H1 (cell line): ENCODE data around the gene NFIX. TPM values are rescaled to one million over a fixed set of nuclear protein-coding genes. Genes with fewer than 3 reads are reported as not detected.

Experiments used
- CTCF ChIA-PET: fragments of 300-600 bp; sonication (Branson Sonifier 250); formaldehyde crosslinking; loops from one replicate; lab custom pipeline; 2021; ENCODE audit not compliant: partially characterized antibody; lab: Charles Lee
- POLR2A ChIA-PET: fragments of 300-600 bp; sonication (Branson Sonifier 250); formaldehyde crosslinking; loops from one replicate; lab custom pipeline; 2021; ENCODE audit warnings: inconsistent platforms; ENCODE audit not compliant: partially characterized antibody; lab: Charles Lee
- DNase-seq, 2 experiments: peaks; one replicate each; pipeline versions ENCODE4 v3.0.0 to v3.0.0-alpha.2; 2010 to 2022; ENCODE audit warnings: low spot score in 2 of 2, low read depth in 1 of 2, mixed read lengths in 1 of 2
- FAIRE-seq: peaks from 2 replicates; lab custom pipeline; 2011; peaks lifted over from hg19 to GRCh38; lab: Jason Lieb, UNC
- H2AFZ ChIP-seq: 2 replicates; pipeline ENCODE4 v1.8.1; 2012; ENCODE audit warnings: low read length, inconsistent platforms
- H2AK5ac ChIP-seq: 2 replicates; pipeline ENCODE4 v1.6.1; 2013; ENCODE audit warnings: low read depth, low read length
- H2BK120ac ChIP-seq: replicated peaks from 2 replicates; pipeline ENCODE3; 2013; ENCODE audit warnings: low read depth, low read length, inconsistent platforms
- H2BK12ac ChIP-seq: 2 replicates; pipeline ENCODE4 v1.6.1; 2013; ENCODE audit warnings: low read depth, low read length
- H2BK15ac ChIP-seq: 2 replicates; pipeline ENCODE4 v1.6.1; 2013; ENCODE audit warnings: low read length
- H2BK20ac ChIP-seq: 2 replicates; pipeline ENCODE4 v1.6.1; 2013; ENCODE audit warnings: low read length
- H2BK5ac ChIP-seq: 2 replicates; pipeline ENCODE4 v1.6.1; 2013; ENCODE audit warnings: low read depth, low read length
- H3K14ac ChIP-seq: 2 replicates; pipeline ENCODE4 v1.6.1; 2013; ENCODE audit warnings: inconsistent platforms; ENCODE audit not compliant: insufficient read length
- H3K18ac ChIP-seq: 2 replicates; pipeline ENCODE4 v1.6.1; 2013; ENCODE audit warnings: low read length; ENCODE audit errors: extremely low read depth
- H3K23ac ChIP-seq: 2 replicates; pipeline ENCODE4 v1.6.1; 2013; ENCODE audit warnings: inconsistent platforms; ENCODE audit not compliant: insufficient read length
- H3K23me2 ChIP-seq: 2 replicates; pipeline ENCODE4 v1.6.1; 2013; ENCODE audit warnings: low read depth, low read length
- H3K27ac ChIP-seq: 2 replicates; pipeline ENCODE4 v1.6.1; 2011; ENCODE audit warnings: low read depth, low read length, inconsistent platforms
- H3K27me3 ChIP-seq, 4 experiments: replicated peaks in 1 of 4; 1 replicate in 1 of 4; 2 replicates in 3 of 4; pipeline versions ENCODE4 v1.6.1 to v1.8.1; 2011 to 2013; ENCODE audit warnings: low read length in 3 of 4, mild to moderate bottlenecking in 3 of 4, inconsistent platforms in 2 of 4, mixed read lengths in 2 of 4, moderate library complexity in 1 of 4; ENCODE audit not compliant: control insufficient read depth in 3 of 4, insufficient read depth in 3 of 4; ENCODE audit errors: extremely low read depth in 1 of 4
- H3K36me3 ChIP-seq, 4 experiments: 2 replicates each; pipeline versions ENCODE4 v1.6.1 to v1.8.1; 2011 to 2013; ENCODE audit warnings: mild to moderate bottlenecking in 4 of 4, low read length in 3 of 4, moderate library complexity in 2 of 4, control low read depth in 1 of 4, inconsistent platforms in 1 of 4; ENCODE audit not compliant: insufficient read depth in 4 of 4, control insufficient read depth in 2 of 4
- H3K4ac ChIP-seq: replicated peaks from 2 replicates; pipeline ENCODE3; 2013; ENCODE audit warnings: low read length, low read depth, mixed read lengths, inconsistent platforms; ENCODE audit not compliant: insufficient read length
- H3K4me1 ChIP-seq, 4 experiments: replicated peaks in 1 of 4; 1 replicate in 1 of 4; 2 replicates in 3 of 4; pipeline versions ENCODE4 v1.6.1 to v1.8.1; 2011 to 2013; ENCODE audit warnings: low read length in 3 of 4, inconsistent platforms in 2 of 4, mixed read lengths in 1 of 4; ENCODE audit not compliant: insufficient read depth in 4 of 4, control insufficient read depth in 3 of 4
- H3K4me2 ChIP-seq, 2 experiments: 2 replicates each; pipeline versions ENCODE4 v1.6.1 to v1.8.1; 2011 to 2013; ENCODE audit warnings: low read depth in 2 of 2, low read length in 2 of 2, control low read depth in 1 of 2, inconsistent platforms in 1 of 2, mild to moderate bottlenecking in 1 of 2; ENCODE audit not compliant: insufficient read depth in 1 of 2
- H3K4me3 ChIP-seq, 4 experiments: fragments of 200-600, 300-600 bp in 1 of 4; sonication (generic), shearing (Covaris generic), sonication (Bioruptor Twin) in 1 of 4; 2 replicates each; pipeline versions ENCODE4 v1.5.1 to v1.8.1; 2011 to 2016; ENCODE audit warnings: low read length in 4 of 4, low read depth in 3 of 4, control low read depth in 2 of 4, inconsistent platforms in 2 of 4, mild to moderate bottlenecking in 2 of 4, mixed read lengths in 1 of 4, moderate library complexity in 1 of 4; ENCODE audit not compliant: insufficient read depth in 2 of 4; ENCODE audit errors: extremely low read depth in 1 of 4
- H3K56ac ChIP-seq: replicated peaks from 2 replicates; pipeline ENCODE3; 2013; ENCODE audit warnings: low read depth, mild to moderate bottlenecking, mixed read lengths, low read length, inconsistent platforms; ENCODE audit not compliant: insufficient read length
- H3K79me1 ChIP-seq: 2 replicates; pipeline ENCODE4 v1.6.1; 2013; ENCODE audit warnings: low read depth, low read length, control low read depth
- H3K79me2 ChIP-seq, 2 experiments: 2 replicates each; pipeline versions ENCODE4 v1.6.1 to v1.8.1; 2012 to 2013; ENCODE audit warnings: low read length in 2 of 2, mild to moderate bottlenecking in 2 of 2, inconsistent platforms in 1 of 2; ENCODE audit not compliant: insufficient read depth in 2 of 2, control insufficient read depth in 1 of 2
- H3K9ac ChIP-seq, 4 experiments: replicated peaks in 1 of 4; 1 replicate in 1 of 4; 2 replicates in 3 of 4; pipeline versions ENCODE4 v1.6.1 to v1.8.1; 2011 to 2013; ENCODE audit warnings: low read depth in 3 of 4, low read length in 3 of 4, control low read depth in 2 of 4, mild to moderate bottlenecking in 2 of 4, moderate library complexity in 2 of 4, inconsistent platforms in 1 of 4; ENCODE audit errors: extremely low read depth in 1 of 4
- H3K9me3 ChIP-seq, 2 experiments: 2 replicates each; pipeline versions ENCODE4 v1.6.1 to v1.8.1; 2012 to 2013; ENCODE audit warnings: mild to moderate bottlenecking in 2 of 2, moderate library complexity in 2 of 2, control low read depth in 1 of 2, inconsistent platforms in 1 of 2, low read depth in 1 of 2, low read length in 1 of 2, mixed read lengths in 1 of 2; ENCODE audit not compliant: insufficient read depth in 2 of 2
- H4K20me1 ChIP-seq, 2 experiments: replicated peaks in 1 of 2; 2 replicates each; pipeline versions ENCODE3 to v1.8.1; 2011 to 2013; ENCODE audit warnings: inconsistent platforms in 2 of 2, low read length in 2 of 2, mild to moderate bottlenecking in 1 of 2; ENCODE audit not compliant: insufficient read depth in 2 of 2, control insufficient read depth in 1 of 2
- H4K5ac ChIP-seq: 2 replicates; pipeline ENCODE4 v1.6.1; 2013; ENCODE audit warnings: low read length, low read depth, mixed read lengths, inconsistent platforms; ENCODE audit not compliant: insufficient read length
- H4K8ac ChIP-seq: 2 replicates; pipeline ENCODE4 v1.8.0; 2013; ENCODE audit warnings: mild to moderate bottlenecking, moderate library complexity, low read length, inconsistent platforms; ENCODE audit not compliant: insufficient read depth; ENCODE audit errors: extremely low read depth
- H4K91ac ChIP-seq: replicated peaks from 2 replicates; pipeline ENCODE3; 2013; ENCODE audit warnings: low read length, mixed read lengths, inconsistent platforms; ENCODE audit not compliant: insufficient read length
- BACH1 ChIP-seq: IDR thresholded peaks from 2 replicates; pipeline ENCODE4 v1.6.1; 2012; ENCODE audit warnings: low read length, improper control_type of control experiment
- CREB1 ChIP-seq: IDR thresholded peaks from 2 replicates; pipeline ENCODE4 v1.6.1; 2012; ENCODE audit warnings: inconsistent platforms
- CTBP2 ChIP-seq: IDR thresholded peaks from 2 replicates; pipeline ENCODE4 v1.7.0; 2011; ENCODE audit warnings: borderline replicate concordance, mild to moderate bottlenecking, moderate library complexity, mixed read lengths, low read length; ENCODE audit not compliant: insufficient read depth, insufficient read length
- GTF2F1 ChIP-seq: IDR thresholded peaks from 2 replicates; pipeline ENCODE4 v1.6.1; 2012; ENCODE audit warnings: low read depth, low read length, improper control_type of control experiment, borderline replicate concordance
- MAFK ChIP-seq: IDR thresholded peaks from 2 replicates; pipeline ENCODE4 v1.6.1; 2012; ENCODE audit warnings: low read depth, mild to moderate bottlenecking, improper control_type of control experiment, low read length
- RNF2 ChIP-seq: fragments of 200-900, 300-1000 bp; sonication (generic); IDR thresholded peaks from 2 replicates; pipeline ENCODE4 v1.7.1; 2016; ENCODE audit warnings: borderline replicate concordance, low read depth, mild to moderate bottlenecking, antibody characterized with exemption, low read length; ENCODE audit not compliant: poor library complexity, severe bottlenecking; ENCODE audit errors: missing control alignments
- SUZ12 ChIP-seq: fragments of 200-600 bp; sonication (generic); IDR thresholded peaks from 2 replicates; pipeline ENCODE4 v1.6.1; 2012; ENCODE audit warnings: mild to moderate bottlenecking, inconsistent platforms, low read length, moderate library complexity, mixed read lengths
- YY1 ChIP-seq: IDR thresholded peaks from 2 replicates; pipeline ENCODE4 v1.6.1; 2011; ENCODE audit warnings: low read depth, mild to moderate bottlenecking, low read length
- WGBS, 2 experiments: shearing (Covaris generic) in 1 of 2; methylation state at CpG; one replicate each; pipeline versions ENCODE4 v1.1.6 to v1.1.7; 2013 to 2015; ENCODE audit warnings: low lambda C conversion rate in 2 of 2, mixed read lengths in 2 of 2, inconsistent platforms in 1 of 2, low coverage in 1 of 2, missing lambda C conversion rate in 1 of 2; ENCODE audit not compliant: insufficient replicate concordance in 2 of 2, insufficient coverage in 1 of 2, insufficient read length in 1 of 2; ENCODE audit errors: extremely low coverage in 1 of 2, missing lambda C conversion rate in 1 of 2; 5-methylcytosine and 5-hydroxymethylcytosine counted together
- polyA plus RNA-seq, 7 experiments: library from polyadenylated mRNA; depleted of rRNA in 3 of 7; stranded (reverse) in 5 of 7; unstranded in 2 of 7; fragments of >200 nt in 5 of 7; fragments of 200-250 nt in 2 of 7; gene quantifications; 1 replicate in 5 of 7; 2 replicates in 1 of 7; 4 replicates in 1 of 7; pipeline versions ENCODE4 v1.2.1 to v1.2.3, GENCODE V29; 2011 to 2013; ENCODE audit warnings: missing spikeins in 2 of 7, mixed read lengths in 2 of 7
- total RNA-seq: library from RNA; stranded (reverse); fragmentation: NEBNext Ultra II Directional; extraction: Animal tissue kit (Norgen Biotek cat#: 25700); gene quantifications from 2 replicates; pipeline ENCODE4 v1.2.1, GENCODE V29; 2021
- TF ChIP-seq, protein P1 (sequence below): IDR thresholded peaks from 2 replicates; pipeline ENCODE4 v1.6.1; 2012; ENCODE audit warnings: inconsistent platforms

The NFIX gene
- total and polyA plus RNA-seq, 2 of the 8 experiments (the other 6 are each of a cell fraction or from before 2014, with no cell fraction given): 0.03 to 0.20 TPM

DNA sequence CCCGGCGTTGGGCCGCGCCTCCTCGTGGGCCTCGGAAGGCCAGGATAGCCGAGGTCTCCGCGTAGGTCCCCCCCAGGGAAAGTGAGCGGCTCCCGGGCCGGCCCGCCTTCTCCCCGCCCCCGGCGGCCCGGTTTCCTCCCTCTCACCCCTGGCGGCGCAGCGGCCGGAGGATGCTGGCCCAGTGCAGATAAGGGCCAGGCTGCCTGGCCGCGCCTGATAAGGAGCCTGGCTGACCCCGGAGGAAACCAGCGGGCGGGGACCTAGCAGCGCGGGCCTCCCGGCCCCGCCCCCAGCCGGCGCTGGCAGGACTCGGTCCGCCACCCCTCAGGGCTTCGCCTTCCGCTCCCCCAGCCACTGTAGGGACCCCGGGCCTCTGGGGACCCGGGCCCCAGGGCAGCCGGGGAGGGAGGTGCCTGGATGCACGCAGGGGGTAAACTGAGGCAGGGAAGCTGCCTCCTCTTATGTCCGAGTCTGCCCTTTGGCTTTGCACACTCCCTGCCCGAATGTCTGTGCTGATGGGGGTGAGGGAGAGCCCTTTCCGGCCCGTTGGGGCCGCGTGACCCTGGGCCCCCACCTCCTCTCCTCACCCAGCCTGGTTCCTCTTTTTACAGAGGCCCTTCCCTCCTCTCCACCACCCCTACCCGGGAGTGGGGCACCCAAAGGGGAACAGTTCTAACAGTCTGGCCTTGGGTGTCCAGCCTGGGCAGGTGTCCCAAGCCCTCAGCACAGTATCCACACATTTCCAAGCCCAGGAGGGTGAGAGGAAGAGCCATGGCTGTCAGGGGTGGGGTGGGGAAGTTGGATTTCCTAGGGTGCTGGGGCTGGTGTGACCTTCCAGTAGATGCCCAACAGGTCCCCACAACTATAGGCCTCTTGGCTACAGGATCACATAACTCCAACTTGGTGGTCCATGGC is 107.6 kb downstream of the NFIX start, which contains the start of gene LYL1:
Gene LYL1 (minus strand): TSS at position 193 of the 915 bp plus-strand sequence. CDS start 1,687 bp downstream, outside the sequence.
- Histone ChIP-seq H2AFZ (no peak within 1 kb of the TSS; the same call in 1 of the 2 replicates), H3K4me1 (peaks cover 0 to 25% (median 9%) of the 10 kb centered on the region in 4 experiments; a peak in 5 of 7 replicates), H3K23ac (no peak within 1 kb of the TSS), H2BK15ac (0 out of 2 replicates have a peak within 1 kb of the TSS, but pooled peaks have one; percentile 72), H4K8ac (no peak within 1 kb of the TSS; the same call in 1 of the 2 replicates), H3K23me2 (peaks cover 6% of the 10 kb centered on the region; the same call in 1 of the 2 replicates), H3K14ac (no peak within 1 kb of the TSS), H2BK120ac (no peak within 1 kb of the TSS), H2AK5ac (no peak within 1 kb of the TSS; the same call in 1 of the 2 replicates), H3K4me3 (peak within 1 kb of the TSS; percentile 5 to 55 (median 28); a peak in 7 of 8 replicates), H2BK5ac (0 out of 2 replicates have a peak within 1 kb of the TSS, but pooled peaks have one; percentile 48), H2BK12ac (peak within 1 kb of the TSS; percentile 68; the same call in 1 of the 2 replicates), H3K79me1 (no peaks in the 10 kb centered on the region), H4K20me1 (peaks cover 0 to 16% of the 10 kb centered on the region in 2 experiments), H3K56ac (no peak within 1 kb of the TSS), H3K27ac (no peak within 1 kb of the TSS), H2BK20ac (no peak within 1 kb of the TSS), H4K91ac (peak within 1 kb of the TSS; percentile 65), H3K4ac (peak within 1 kb of the TSS; percentile 91), H3K9me3 (no peaks in the 10 kb centered on the region), H4K5ac (no peak within 1 kb of the TSS), H3K79me2 (no peaks in the 10 kb centered on the region), H3K9ac (no peak within 1 kb of the TSS; a peak in 1 of 7 replicates), H3K27me3 (peaks cover 27 to 48% (median 42%) of the 10 kb centered on the region in 4 experiments), H3K18ac (peak within 1 kb of the TSS; percentile 75), H3K4me2 (peak within 1 kb of the TSS; percentile 42 to 63; a peak in 3 of 4 replicates), H3K36me3 (peaks cover 0 to 7% (median 4%) of the 10 kb centered on the region in 4 experiments; a peak in 2 of 8 replicates)
- FAIRE-seq (no peak), DNase-seq (peak in 1 of 2 experiments; percentile 77)
- ChIA-PET POLR2A (interaction anchor here (0.7 to 11.6 kb wide), 7 partner anchors 14 to 148 kb away, joined by 3 to 141 read pairs (median 3); partner anchors contain the start of genes NACC1 and TRMT1), CTCF (interaction anchor here (2.0 to 5.0 kb wide), 3 partner anchors 8 to 125 kb away, joined by 8 to 47 read pairs (median 31); no protein-coding TSS in a partner anchor)
- 11% methylated on average over 37 of the region's 47 CpGs; no CpG with 5 or more reads in 1 of the 2 experiments for WGBS, 2 experiments
- TF ChIP-seq CREB1 (no peak), MAFK (no peak), YY1 (no peak), CTBP2 (no peak), GTF2F1 (no peak), BACH1 (no peak), SUZ12 (peak; percentile 28; the same call in 1 of the 2 replicates), RNF2 (no peak)
- TF ChIP-seq, protein P1, sequence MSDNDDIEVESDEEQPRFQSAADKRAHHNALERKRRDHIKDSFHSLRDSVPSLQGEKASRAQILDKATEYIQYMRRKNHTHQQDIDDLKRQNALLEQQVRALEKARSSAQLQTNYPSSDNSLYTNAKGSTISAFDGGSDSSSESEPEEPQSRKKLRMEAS: peak; percentile 30; the same call in 1 of the 2 replicates
